GM21737 (cell line): ENCODE data around the gene DAG1.

Experiments
- ATAC-seq: cut with Tn5 transposase; IDR thresholded peaks from one replicate; pipeline ENCODE4 v1.9.1; 2021; ENCODE audit warnings: mild to moderate bottlenecking, moderate library complexity; ENCODE audit not compliant: unreplicated experiment

Gene DAG1

DNA sequence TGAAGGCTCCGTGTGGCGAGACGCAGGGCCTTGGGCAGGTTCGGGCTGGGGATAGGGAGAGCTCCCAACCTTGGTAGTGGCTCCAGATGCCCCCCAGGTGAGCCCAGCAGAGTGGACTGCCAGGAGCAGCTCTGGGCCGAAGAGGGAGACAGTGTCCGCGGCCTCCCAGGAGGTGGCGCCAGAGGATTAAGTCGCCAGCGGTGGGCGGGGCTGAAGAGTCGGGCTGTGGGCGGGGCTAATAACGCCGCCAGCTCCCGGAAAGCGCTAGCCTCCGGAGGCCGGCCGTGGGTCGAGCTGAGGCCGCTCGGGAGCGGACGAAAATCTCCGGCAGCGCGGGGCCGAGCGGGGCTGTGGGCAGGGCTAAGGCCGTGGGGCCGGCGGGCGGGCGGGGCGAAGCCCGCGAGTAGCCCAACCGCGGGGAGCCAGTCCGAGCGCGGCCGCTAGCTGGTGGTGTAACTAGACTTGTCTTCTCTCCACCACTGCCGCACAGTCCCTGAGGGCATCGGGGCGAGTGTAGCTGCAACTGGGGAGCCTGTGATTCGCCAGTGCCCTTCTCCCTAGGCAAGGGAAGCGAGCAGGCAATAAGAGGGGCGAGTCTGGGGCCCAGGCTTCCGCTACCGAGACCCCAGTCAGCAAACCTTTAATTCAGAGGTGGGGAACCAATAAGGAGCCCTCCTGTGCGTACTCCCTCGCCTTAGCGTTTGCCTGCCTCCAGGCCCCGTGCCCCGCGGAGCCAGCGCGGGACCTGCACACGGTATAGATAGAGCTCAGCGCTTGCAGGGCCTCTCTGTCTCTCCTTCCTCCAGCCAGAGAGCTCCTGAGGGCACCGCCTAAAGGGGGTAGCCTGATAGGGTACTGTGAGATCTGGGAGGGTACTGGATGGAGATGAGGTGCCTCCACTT is 69.8 kb downstream of the DAG1 start:
- peak; percentile 92 for ATAC-seq

GRCh38 chr3:49552087-49552486 is 82.0 kb downstream of the DAG1 start:
- ATAC-seq = no peak

DNA sequence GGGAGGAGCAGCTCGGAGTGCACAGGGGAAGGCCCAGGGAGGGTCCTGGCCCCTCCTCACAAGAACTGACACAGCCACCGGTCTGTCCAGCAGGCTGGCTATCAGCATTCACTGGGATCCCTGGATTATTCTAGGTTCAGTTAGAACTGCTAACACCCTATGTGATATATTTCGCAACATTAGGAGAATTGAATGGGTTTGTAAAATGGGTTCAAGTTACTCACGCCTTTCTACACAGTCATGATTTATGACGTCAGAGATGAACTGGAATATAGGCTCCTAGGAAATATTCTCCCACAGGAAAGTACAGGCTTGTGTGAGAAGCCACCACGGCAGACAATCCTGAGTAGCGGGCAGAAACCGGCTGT is 83.2 kb downstream of the DAG1 start:
- no peak for ATAC-seq

- peak; percentile 67 for ATAC-seq
Measured at GRCh38 chr3:49553692-49554632, 83.9 kb downstream of the DAG1 start, which contains the start of gene BSN. Gene BSN, plus strand, starts transcription at chr3:49554477. Its CDS starts 126 bp downstream, at chr3:49554603.

GRCh38 chr3:49554633-49555265 is 84.7 kb downstream of the DAG1 start:
- ATAC-seq = peak; percentile 62

DNA sequence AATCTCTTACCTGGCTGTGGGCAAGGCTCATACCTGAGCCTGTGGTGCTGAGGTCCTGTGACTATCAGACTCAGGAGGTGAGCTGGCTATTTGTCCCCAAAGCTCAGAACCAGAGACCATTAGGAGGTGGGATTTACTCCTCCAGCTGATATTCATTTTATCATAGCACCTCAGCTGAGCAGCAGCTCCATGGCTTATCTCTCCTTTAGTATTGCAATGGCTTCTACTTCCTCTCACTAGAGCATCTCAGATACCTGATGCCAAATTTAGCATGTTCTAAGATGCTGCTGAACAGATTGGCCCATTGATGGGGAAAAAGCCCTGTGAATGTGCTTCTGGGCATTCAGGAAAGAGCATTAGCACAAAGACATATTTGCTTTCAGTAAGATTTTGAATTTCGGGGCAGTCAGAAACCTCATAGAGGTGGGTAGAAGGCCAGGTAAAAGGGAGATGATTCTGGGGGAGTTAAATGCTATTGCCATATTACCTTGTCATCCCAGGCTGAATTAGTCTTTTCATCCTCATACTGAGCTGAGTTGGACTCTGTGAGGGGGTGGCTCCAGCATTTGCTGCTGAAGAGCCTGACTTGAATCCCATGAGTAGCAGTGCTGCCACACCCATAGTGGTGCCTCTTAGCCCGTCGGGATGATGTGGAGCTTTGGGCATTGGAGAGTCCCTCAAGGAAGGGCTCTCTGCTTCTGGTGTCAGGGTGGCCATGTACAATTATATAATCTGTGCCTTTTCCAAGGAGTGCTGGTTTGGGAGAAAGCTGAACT is 86.6 kb downstream of the DAG1 start:
- no peak for ATAC-seq

- no peak for ATAC-seq
Measured at GRCh38 chr3:49563040-49563578, 93.0 kb downstream of the DAG1 start.

- ATAC-seq = no peak
Measured at GRCh38 chr3:49563766-49564165, 93.7 kb downstream of the DAG1 start.

DNA sequence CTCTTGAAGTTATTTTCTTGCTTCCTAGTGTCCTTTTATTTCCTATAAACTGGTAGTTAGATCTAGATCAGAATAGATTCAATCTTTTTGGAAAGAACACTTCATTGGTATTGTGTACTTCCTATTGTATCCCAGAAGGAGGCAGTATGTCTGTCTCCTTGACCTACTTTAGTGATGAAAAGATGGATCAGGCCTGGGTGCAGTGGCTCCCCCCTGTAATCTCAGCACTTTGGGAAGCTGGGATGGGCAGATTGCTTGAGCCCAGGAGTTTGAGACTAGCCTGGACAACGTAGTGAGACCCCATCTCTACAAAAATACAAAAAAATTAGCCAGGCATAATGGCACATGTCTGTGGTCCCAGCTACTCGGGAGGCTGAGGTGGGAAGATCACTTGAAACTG is 96.2 kb downstream of the DAG1 start:
- no peak for ATAC-seq

DNA sequence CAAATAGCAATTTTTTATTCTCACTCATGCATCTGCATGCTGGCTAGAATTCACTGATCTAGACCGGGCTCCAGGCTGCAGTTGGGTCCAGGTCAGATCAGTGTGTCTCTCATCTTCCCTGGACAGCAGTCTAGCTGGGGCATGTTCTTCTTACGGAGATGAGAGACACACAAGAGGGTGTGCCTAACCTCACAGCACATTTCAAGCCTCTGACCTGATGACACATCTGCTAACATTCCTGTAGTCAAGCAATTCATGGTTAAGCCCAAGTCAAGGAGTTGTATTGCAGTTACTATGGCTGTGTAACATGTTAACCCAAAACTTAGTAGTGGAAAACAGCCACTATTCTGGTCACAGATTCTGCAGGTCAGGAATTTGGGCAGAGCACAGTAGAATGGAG is 97.3 kb downstream of the DAG1 start:
- no peak for ATAC-seq

DNA sequence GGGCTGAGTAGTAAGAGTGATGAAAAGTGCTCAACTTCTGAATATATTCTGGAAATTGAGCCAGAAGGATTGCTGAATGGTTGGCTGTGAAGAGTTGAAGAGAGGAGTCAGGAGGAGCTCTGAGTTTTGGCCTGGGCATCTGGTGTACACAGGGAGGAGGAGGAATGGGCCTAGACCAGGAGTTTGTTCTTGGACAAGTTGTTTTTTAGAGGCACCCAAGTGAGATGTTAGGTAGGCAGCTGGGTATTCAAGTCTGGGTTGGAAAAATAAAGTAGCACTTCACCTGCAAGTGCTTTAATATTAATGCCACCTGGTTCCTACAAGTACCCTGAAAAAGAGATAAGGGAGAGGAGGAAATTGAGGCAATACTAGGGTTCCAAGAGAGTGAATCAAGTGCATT is 98.9 kb downstream of the DAG1 start:
- no peak for ATAC-seq

DNA sequence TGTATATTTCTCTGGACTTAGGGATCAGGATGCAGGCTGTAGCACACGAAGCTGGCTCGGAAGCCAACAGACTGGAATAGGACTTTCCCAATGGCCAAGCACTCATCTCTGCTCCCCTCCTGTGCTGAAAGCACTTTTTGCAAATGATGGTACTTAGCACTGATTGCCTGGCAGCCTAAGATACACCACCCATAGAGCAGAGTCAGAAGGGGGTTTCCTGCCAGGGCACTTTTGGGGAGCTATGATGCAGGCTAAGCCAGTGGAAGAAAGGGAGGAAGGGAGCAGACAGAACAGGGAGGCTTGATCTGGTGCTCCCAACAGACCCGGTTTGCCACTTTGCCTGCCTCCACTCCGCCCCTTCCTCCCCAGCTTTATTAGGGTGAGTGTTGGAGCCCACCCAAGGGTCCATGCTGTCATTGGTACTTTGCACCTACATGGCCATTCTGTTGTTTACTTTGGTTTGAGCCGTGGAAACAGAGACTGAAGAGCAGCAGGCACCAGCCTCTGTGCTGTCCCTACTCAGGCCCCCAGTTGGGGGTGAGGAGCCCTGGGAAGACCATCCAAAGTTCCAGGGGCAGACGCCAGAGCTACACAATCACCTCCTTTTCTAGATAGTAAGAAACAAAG is 100.1 kb downstream of the DAG1 start:
- ATAC-seq = no peak

DNA sequence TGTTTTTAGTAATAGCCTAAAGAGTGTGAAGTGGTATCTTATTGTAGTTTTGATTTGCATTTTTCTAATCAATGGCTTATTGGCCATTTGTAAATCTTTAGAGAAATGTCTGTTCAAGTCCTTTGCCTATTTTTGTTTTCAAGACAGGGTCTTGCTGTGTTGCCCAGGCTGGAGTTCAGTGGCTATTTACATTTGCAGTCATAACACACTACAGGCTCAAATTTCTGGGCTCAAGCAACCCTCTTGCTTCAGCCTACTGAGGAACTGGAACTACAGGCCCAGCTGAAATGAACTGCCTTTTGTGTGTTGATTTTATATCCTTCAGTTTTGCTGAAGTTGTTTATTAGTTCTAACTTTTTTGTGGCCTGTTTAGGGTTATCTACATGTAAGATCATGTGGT is 112.1 kb downstream of the DAG1 start:
- no peak for ATAC-seq
